HG02840 (cell line): ENCODE results near the gene RNASEH1.

Experiments
- ATAC-seq: cut with Tn5 transposase; IDR thresholded peaks from one replicate; pipeline ENCODE4 v1.9.1; 2021; ENCODE audit warnings: mild to moderate bottlenecking, moderate library complexity, moderate number of reproducible peaks; ENCODE audit not compliant: unreplicated experiment, low FRiP score

The RNASEH1 gene, protein sequence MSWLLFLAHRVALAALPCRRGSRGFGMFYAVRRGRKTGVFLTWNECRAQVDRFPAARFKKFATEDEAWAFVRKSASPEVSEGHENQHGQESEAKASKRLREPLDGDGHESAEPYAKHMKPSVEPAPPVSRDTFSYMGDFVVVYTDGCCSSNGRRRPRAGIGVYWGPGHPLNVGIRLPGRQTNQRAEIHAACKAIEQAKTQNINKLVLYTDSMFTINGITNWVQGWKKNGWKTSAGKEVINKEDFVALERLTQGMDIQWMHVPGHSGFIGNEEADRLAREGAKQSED

DNA sequence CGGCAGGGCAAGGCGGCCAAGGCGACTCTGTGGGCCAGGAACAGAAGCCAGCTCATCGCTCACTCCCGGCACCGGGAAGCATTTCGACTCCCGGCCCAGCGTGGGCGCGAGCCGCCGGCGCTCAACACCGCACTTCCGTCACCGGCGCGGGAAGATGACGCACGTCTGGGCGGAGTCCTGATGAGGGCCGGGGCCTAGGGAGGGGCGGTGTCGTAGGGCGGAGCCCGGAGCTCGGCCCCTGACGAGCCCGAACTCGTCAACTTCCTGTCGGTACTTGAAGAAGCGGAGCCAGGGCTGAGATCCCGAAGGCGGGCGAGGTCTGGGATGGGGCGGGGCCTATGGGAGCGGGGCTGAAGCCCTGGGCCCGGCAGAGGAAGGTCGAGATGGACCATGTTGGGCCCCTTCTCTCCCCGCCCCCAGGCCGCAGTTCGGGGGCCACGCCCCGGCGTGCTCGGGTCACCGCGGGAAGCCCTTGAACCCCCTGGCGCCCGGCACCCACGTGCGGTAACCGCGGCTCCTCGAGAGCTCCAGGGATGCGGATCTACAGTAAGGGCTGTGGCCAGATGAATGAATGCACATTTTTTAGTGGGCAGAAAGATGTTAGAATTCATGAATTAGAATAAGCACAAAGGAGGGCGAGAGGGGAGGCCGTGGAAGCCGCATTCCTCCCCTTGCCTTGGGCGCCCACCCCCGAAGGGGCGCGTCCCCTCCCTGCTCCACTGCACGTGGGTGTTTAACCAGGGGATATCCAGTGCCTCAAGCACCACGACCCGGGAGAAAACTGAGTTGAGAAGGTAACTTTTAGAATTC is at the start of gene RNASEH1:
Gene RNASEH1, minus strand, starts transcription at position 129 of the 810 bp plus-strand sequence. Its CDS starts 73 bp downstream, at position 56.
- peak; percentile 97 for ATAC-seq

DNA sequence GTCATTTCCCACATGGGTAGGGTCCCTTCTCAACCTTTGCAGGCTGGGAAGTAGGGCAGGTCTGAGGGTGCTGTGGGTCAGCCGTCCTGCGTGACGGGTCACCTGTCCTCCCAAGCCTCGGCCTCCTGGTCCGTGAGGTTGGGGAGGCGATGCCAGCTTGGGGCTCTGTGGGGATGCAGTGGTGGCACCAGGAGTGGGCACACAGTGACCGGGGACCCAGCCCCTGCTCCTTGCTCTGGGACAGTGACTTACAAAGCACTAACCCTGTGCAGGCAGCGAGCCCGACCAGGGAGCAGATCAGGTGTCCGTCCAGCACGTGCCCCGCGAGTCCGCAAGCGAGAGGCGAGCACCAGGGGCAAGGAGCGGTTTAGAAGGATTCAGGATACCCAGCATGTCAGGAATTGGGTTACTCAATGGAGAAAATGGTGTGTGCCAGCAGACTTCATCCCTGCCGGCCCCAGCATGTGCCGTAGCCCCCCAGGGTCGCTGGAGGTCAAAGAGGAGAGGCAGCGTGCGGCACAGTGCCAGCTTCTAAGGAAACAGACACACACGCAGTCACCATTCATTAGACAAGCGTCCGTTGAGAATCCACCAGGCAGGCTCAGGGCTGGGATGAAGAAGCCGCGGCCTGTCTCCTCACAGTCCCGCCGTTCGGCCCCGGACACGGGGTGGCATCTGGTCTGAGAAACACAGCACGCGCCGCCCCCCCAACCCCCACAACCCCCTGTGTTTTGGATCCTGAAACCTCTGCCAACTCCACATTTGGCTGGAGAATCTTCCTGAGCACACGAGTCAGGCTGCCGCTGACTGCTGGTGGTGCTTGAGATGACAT is 48.5 kb upstream of the RNASEH1 start:
- ATAC-seq, result no peak

DNA sequence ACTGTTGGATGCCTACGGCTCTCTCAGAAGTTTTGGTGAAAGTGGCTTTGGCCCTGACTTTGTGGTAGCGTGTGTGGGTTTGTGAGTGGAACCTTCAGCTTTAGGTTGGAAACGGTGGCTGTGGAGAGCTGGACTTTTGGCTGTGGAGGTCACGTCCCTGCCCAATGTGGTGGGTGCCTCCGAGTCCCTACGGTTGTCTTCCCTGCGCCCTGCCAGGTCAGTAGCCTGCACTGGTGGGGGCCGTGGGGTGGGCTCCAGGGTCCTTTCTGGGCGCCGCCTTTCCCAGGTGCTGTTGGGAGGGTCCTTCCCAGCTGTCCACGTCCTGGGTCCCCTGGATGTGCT is 47.9 kb upstream of the RNASEH1 start:
- no peak for ATAC-seq

DNA sequence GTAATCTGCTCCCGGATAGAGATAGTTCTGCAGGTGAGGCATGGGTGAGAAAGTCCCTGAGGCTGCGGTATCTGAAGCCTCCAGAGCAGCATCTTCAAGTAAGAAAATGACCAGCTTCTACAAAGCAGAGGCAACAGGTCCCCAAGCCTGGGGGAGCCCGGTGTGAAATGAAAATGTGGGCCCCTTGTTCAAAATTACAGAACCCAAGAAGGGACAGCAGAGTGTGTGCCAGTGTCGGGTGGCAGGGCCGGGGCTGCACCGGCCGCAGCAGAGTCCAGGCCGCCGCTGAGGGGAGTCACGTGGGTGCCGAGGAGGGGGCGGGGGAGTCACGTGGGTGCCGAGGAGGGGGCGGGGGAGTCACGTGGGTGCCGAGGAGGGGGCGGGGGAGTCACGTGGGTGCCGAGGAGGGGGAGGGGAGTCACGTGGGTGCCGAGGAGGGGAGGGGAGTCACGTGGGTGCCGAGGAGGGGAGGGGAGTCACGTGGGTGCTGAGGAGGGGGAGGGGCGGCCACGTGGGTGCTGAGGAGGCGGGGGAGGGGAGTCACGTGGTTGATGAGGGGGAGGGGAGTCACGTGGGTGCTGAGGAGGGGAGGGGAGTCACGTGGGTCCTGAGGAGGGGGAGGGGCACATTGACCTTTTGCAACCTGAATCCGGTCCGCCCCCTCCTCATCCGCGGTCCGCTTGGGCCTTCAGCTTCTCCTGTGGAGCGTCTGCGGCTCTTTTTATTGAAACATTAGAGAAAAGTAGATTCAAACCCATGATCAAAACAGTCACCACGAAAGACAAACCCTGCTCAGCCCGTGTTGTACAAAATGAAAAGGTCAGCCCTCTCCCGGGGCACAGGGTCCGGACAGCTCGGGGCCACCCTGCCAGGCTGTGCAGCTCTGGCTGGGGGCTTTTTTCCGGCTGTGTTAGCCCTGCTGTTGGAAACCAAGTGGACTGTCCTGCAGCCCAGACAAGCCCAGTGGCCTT is 47.1 kb upstream of the RNASEH1 start:
- no peak for ATAC-seq

DNA sequence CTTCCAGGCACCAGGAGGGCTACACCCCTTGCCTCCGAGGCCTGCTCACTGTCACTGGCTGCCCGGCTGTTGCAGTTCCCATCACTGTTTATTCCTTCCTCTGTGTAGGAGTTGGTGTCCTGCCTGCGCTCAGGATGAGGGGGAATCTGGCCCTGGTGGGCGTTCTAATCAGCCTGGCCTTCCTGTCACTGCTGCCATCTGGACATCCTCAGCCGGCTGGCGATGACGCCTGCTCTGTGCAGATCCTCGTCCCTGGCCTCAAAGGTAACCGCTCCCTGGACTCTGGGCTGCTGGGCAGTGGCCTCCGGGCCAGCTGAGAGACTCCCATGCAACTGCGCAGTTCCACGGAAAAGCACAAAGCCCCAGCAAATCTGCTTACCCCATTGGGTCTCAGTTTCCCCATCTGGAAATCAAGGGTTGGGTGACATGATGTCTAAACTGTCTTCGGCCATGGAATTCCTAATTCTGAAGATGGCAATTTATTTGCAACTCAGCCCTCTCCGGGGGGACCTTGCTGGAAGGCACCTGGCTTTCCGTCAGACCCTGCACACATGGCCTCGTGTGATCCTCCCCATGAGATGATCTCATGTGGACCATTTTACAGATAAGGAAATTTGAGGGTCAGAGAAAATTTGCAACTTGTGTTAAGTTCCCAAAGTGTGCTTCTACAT is 46.2 kb upstream of the RNASEH1 start:
- no peak for ATAC-seq

DNA sequence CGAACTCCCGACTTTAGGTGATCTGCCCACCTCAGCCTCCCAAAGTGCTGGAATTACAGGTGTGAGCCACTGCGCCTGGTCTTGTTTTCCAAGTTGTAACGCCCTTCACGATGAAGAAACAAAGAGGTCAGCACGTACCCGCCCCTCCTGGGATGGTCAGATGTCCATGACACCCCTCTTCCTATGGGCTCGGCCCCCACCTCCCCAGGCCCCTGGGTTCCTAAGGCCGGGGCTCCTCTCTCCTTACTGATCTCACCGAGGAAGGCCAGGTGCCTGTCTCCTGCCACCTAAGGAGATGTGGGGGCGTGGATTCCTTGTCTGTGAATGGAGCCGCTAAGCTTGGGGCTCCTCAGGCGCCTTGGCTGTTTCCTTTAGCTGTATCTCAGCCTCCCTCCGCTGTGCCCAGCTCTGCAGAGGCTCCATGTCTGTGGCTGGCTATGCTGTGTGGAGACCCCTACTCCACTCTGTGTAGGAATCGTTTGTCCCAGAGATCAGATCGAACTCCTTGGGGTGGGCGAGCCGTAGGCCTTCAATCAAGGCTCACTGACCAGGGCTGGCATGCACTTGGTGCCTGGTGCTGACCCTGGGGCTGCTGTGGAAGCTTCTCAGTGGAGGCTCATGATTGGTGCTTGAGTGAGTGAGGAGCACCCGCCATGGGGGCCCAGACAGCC is 45.5 kb upstream of the RNASEH1 start:
- ATAC-seq, result no peak

DNA sequence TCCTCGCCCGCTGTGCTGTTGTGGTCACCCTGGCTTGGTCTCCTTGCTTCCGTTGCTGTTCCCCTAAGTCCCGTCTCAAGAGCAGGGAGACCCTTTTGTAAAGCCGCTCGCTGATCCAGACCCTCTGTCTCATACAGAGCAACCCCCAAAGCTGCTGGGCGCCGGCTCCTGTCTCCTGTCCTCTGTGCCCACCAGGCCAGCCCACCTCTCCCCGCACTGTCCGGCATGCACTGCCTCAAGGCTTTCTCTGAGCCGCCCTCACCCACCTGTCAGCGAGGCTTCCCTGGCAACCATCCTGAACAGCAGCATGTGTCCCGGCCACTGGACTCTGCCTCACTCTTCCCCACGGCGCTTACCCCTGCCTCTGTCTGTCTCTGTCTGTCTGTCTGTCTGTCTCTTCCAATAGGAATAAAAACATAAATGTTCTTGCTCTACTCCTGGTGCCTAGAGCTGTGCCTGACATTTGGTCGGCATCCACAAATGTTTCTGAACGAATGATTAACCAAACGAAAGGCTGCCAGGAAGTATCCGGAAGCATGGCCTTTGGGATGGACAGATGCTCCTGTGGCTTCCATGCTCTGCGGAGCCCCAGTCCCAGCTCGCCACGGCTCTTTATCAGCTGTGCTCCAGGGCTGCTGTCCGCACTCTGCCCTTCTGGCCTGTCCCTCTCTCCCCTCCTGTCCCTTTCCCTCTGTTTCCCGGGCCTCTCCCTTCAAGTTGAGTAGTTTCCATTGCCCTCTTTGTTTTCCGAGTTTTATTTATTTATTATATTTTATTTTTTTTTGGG is 44.6 kb upstream of the RNASEH1 start:
- no peak for ATAC-seq

DNA sequence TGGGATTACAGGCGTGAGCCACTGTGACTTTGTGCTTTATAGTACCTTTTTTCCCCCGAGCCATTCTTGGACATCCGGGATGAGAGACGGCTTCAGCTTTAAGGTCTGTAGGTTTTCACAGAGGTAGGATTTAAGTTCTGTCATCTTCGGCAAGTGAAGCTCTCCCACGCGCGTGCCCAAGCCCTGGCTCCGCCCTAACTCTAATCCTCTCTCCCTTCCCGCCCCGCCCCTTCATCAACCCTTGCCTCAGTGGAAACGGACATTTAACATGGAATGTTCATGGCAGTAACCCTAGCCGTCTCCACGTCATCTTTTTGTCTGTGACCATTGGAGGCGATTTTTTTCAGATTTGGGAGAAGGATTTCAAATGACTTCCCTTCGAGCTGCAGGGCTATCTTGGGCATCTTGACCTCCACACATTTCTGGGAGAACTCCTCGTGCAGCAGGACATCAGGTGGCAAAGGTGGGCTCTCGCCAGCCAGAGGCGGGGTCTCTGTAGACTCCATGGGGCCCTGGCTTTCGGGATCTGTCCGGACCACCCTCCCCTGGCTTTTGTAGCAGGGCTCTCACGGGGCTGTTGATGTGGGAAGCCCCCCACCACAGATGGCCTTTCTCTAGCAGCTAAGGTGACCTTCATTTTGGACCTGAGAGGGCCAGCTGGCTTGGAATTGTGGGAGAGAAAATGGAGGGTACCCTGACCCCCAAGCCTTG is 43.6 kb upstream of the RNASEH1 start:
- no peak for ATAC-seq

DNA sequence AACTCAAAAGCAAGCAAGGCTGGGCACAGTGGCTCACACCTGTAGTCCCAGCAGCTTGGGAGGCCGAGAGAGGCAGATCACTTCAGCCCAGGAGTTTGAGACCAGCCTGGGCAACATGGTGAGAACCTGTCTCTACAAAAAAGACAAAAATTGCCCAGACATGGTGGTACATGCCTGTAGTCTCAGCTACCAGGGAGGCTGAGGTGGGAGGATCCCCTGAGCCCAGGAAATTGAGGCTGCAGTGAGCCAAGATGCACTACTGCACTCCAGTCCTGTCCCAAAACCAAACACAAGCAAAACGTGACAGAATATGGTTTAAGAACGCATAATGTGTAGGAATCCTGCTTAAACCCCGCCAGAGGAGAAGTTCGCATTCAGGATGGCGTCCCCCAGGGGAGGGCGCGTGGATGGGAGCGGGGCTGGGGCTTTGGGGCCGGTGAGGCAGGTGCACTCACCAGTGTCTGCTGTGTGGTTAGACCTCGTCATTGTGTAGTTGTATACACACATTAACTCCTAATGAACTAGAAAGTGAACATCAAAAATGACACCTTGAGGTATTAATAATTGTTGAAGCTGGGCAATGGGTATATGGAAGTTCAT is 42.2 kb upstream of the RNASEH1 start:
- ATAC-seq, result no peak

DNA sequence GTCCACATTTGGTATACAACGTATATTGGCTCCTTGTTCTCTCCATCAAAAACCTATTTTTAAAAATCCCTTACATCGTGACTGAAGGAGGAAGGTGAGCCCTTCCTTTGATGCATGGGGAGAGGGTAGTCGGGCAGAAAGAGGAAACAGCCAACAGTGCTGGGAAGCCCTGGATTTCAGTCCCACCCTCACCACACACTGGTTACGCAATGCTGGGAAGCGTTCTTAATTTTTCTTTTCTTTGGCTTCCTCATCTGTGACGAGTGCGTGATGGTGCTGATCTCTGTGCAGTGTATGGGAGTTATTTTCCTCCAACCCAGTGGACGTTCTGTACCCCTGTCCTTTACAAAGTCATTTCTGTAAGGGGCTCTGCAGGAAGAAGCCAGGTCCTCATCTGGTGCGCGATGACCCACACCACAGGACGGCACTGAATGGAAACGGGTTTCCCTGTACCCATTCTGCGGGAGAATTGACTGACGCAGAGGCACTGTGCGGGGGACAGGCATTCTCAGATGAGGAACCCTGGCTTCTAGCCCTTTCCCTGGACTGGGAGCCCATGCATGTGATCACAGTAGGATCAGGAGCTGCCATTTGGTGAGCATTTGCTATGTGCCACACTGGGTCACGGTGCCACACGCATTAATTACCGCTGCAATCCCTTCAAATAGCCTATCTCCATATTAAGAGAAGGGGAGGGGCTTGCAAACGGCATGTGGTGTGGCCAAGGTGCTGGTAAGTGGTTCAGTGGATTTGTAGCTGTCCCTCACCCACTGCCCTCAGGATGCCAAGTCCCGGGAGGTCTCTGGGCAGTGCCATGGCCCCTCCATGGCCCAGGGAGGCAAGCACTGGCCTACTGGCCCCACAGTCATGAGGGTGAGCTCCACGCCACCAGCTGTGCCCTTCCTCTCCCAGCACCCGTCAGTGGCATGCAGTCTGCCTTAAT is 41.0 kb upstream of the RNASEH1 start:
- no peak for ATAC-seq

DNA sequence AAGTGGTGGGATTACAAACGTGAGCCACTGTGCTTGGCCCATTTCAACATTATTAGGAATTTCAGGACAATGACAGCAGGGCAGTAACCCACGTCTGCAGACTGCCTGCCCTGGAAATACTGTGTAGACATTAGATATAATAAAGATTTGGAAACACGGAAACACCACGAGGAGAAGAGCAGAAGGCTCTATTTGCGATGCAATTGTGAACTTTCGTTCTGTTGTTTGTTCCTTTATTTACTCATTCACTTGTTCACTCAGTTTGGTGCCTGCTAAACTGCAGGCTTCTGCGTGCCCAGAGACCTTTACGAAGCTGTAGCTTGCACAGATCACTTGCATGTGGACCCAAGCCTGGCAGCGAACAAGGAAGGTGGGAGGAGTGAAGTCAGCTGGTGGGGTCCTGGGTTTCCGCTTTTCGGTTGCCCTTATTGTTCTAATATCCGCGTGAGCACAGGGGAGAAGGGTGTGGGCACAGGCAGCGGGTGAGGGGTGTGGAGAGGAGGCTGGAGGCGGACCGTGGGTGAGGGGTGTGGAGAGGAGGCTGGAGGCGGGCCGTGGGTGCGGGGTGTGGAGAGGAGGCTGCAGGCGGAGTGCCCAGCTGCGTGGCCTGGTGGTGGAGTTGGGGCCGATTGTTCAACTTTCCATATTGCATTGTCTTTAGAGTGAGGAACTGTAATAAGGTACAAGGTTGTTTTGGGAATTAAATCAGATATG is 40.2 kb upstream of the RNASEH1 start:
- no peak for ATAC-seq

DNA sequence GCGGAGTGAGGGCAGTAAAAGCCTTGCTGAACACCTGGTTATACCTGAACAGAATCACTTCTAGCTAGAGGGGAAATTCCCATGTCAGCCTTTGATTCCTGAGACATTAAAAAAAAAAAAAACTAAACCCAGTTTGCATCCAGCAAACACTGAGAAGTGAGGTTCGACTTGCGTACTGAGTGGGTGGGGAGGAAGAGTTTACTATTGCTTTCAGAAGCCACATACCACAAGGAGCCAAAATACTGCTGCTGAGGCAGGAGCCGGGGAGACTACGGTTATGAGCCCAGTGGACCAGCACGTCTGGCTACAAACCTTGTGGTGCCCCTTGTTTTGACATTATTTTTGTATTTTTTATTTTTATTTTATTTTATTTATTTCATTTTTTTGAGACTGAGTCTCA is 39.4 kb upstream of the RNASEH1 start:
- no peak for ATAC-seq

DNA sequence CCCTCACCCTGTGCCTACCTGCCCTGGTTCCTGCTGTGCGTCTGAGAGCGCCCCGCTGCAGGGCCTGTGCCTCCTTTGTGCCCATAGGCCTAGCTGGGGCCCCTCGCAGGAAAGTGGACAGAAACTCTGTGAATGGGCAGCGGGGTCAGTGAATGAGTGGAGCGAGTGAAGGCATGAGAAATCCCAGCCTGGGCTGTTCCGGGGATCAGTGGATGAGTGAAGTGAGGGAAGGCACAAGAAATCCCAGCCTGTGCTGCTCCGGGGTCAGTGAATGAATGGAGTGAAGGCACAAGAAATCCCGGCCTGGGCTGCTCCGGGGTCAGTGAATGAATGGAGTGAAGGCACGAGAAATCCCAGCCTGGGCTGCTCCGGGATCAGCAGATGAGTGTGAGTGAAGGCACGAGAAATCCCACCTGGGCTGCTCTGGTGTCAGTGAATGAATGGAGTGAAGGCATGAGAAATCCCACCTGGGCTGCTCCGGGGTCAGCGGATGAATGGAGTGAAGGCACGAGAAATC is 38.8 kb upstream of the RNASEH1 start:
- no peak for ATAC-seq

DNA sequence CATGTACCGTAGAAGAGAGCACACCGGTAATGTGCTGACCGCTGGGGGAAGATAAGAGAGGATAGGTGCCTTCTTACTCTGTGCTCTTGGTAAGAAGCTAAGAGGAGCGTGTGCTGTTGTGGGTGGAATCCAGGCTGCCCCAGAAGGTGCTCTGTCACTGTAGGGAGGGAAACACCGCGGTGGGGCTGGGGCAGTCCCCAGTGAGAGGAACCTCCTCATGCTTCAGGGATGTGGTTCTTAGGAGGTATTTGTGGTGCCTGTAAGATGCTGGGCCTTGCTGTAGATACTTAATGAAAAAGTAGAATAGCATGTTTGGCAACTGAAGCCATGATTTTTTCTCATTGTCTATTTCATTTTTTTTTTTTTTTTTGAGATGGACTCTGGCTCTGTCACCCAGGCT is 37.9 kb upstream of the RNASEH1 start:
- peak; percentile 63 for ATAC-seq

DNA sequence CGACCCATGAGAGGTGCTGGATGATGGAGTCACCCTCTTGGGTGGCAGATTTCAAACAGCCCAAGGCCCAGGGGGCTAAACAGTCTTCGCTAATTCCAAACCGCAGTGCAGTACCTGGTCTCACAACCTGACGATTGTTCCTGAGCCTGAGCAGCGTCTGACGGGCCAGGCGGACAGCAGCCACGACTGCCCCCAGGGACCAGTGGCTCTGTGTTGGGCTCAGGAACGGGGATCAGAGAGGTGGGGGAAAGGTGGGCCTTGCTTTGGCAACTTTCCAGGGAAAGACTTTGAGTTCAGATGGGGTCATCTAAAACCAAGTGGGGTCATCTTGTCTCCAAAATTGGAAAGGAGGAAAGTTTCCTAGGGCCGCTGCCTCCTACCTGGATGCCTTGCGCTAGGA is 37.3 kb upstream of the RNASEH1 start:
- no peak for ATAC-seq
